Measurements from ENCODE around the gene TMEM37. TPM values are rescaled to one million over a fixed set of nuclear protein-coding genes. Genes with fewer than 3 reads are reported as not detected.

The TMEM37 gene
- polyA plus RNA-seq, 1 of the 3 experiments (the other 2 are of a cell fraction), result 0.25 TPM

DNA sequence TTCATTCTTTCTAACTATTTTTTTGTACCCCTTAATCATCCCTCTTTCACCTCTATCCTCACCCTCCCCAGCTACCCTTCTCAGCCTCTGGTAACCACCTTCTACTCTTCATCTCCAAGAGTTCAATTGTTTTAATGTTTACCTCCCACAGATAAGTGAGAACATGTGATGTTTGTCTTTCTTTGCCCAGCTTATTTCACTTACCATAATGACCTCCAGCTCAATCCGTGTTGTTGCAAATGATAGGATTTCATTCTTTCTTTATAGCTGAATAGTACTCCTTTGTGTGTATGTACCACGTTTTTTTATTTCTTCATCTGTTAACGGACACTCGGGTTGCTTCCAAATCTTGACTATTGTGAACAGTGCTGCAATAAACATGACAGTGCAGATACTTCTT is 22.1 kb upstream of the TMEM37 start (continued):
- TF ChIP-seq, protein P1, sequence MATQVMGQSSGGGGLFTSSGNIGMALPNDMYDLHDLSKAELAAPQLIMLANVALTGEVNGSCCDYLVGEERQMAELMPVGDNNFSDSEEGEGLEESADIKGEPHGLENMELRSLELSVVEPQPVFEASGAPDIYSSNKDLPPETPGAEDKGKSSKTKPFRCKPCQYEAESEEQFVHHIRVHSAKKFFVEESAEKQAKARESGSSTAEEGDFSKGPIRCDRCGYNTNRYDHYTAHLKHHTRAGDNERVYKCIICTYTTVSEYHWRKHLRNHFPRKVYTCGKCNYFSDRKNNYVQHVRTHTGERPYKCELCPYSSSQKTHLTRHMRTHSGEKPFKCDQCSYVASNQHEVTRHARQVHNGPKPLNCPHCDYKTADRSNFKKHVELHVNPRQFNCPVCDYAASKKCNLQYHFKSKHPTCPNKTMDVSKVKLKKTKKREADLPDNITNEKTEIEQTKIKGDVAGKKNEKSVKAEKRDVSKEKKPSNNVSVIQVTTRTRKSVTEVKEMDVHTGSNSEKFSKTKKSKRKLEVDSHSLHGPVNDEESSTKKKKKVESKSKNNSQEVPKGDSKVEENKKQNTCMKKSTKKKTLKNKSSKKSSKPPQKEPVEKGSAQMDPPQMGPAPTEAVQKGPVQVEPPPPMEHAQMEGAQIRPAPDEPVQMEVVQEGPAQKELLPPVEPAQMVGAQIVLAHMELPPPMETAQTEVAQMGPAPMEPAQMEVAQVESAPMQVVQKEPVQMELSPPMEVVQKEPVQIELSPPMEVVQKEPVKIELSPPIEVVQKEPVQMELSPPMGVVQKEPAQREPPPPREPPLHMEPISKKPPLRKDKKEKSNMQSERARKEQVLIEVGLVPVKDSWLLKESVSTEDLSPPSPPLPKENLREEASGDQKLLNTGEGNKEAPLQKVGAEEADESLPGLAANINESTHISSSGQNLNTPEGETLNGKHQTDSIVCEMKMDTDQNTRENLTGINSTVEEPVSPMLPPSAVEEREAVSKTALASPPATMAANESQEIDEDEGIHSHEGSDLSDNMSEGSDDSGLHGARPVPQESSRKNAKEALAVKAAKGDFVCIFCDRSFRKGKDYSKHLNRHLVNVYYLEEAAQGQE (IDR thresholded peaks at IDR 0.05; ENCODE audit: low read depth, low read length), result no peak
- no peak for TF ChIP-seq FOXJ3 (CRISPR knock-in tag; IDR thresholded peaks at IDR 0.05)
- TF ChIP-seq EP300 (IDR thresholded peaks at IDR 0.05; ENCODE audit: borderline replicate concordance in 1 of 2, low read depth in 1 of 2, low read length in 1 of 2), result no peak

DNA sequence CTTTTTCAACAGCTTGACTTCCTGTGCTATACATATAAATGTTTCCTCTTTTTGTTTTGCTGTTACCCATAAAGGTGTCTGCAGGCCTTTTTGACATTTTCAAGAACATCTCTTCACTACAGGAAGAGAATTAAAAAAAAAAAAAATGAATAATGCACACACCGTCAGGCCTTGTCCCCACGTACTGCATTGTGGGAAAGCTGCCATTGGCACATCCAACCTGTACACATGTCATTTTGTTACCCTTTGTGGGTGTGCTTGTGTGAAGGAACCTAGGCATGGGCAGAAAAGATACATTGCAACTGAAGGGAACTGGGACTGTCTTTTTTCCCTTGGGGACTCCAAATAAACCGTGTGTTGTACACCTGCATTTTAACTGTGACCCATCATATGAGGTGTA is 16.8 kb upstream of the TMEM37 start:
- Histone ChIP-seq H3K4me1 (ENCODE audit: control insufficient read depth in 1 of 2, insufficient read depth in 2 of 2, low read depth in 1 of 2, low read length in 1 of 2) (no peaks in the 10 kb centered on the region), H3K9ac (no peak overlapping the region), H3K27me3 (ENCODE audit: insufficient read depth) (no peaks in the 10 kb centered on the region; the same call in 1 of the 2 replicates), H3K27ac (ENCODE audit: low read depth in 2 of 2, low read length in 1 of 2) (no peak overlapping the region), H3K4me2 (no peak overlapping the region), H2AFZ (ENCODE audit: low read depth) (no peak overlapping the region), H3K4me3 (ENCODE audit: low read depth in 2 of 2, low read length in 1 of 2) (no peak overlapping the region), H3F3A (replicated peaks; ENCODE audit: insufficient read depth) (no peaks in the 10 kb centered on the region), H3K79me2 (ENCODE audit: insufficient read depth) (no peaks in the 10 kb centered on the region), H3K9me2 (no peaks in the 10 kb centered on the region), H3K9me3 (no peaks in the 10 kb centered on the region), H3K36me3 (replicated peaks in 1 of 2; ENCODE audit: control insufficient read depth in 1 of 2, insufficient read depth in 2 of 2, low read length in 1 of 2) (no peaks in the 10 kb centered on the region), H4K20me1 (ENCODE audit: insufficient read depth) (no peaks in the 10 kb centered on the region)
- DNase-seq, result no peak
- TF ChIP-seq NFIC (IDR thresholded peaks at IDR 0.05; ENCODE audit: borderline replicate concordance), result no peak
- no peak for TF ChIP-seq CHD2 (IDR thresholded peaks at IDR 0.05; ENCODE audit: low read length, partially characterized antibody)
- TF ChIP-seq FOSL2 (IDR thresholded peaks at IDR 0.05; ENCODE audit: borderline replicate concordance, low read depth), result no peak
- TF ChIP-seq FOXJ3 (CRISPR knock-in tag; IDR thresholded peaks at IDR 0.05), result no peak
- TF ChIP-seq JUND (IDR thresholded peaks at IDR 0.05), result no peak
- TF ChIP-seq GABPA (IDR thresholded peaks at IDR 0.05; ENCODE audit: low read depth), result no peak
- TF ChIP-seq EZH2phosphoT487 (IDR thresholded peaks at IDR 0.05; ENCODE audit: borderline replicate concordance, low read depth), result no peak
- TF ChIP-seq POLR2AphosphoS5 (IDR thresholded peaks at IDR 0.05; ENCODE audit: low read depth, low read length), result no peak
- no peak for TF ChIP-seq RXRA (IDR thresholded peaks at IDR 0.05; ENCODE audit: borderline replicate concordance, low read depth)
- no peak for TF ChIP-seq YY1 (IDR thresholded peaks at IDR 0.05; ENCODE audit: low read depth)
- TF ChIP-seq SMC3 (IDR thresholded peaks at IDR 0.05; ENCODE audit: low read depth, low read length), result no peak
- TF ChIP-seq, protein P2, sequence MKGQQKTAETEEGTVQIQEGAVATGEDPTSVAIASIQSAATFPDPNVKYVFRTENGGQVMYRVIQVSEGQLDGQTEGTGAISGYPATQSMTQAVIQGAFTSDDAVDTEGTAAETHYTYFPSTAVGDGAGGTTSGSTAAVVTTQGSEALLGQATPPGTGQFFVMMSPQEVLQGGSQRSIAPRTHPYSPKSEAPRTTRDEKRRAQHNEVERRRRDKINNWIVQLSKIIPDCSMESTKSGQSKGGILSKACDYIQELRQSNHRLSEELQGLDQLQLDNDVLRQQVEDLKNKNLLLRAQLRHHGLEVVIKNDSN (IDR thresholded peaks at IDR 0.05; ENCODE audit: borderline replicate concordance, low read depth), result no peak
- TF ChIP-seq, protein P3, sequence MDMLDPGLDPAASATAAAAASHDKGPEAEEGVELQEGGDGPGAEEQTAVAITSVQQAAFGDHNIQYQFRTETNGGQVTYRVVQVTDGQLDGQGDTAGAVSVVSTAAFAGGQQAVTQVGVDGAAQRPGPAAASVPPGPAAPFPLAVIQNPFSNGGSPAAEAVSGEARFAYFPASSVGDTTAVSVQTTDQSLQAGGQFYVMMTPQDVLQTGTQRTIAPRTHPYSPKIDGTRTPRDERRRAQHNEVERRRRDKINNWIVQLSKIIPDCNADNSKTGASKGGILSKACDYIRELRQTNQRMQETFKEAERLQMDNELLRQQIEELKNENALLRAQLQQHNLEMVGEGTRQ (IDR thresholded peaks at IDR 0.05; ENCODE audit: borderline replicate concordance, low read depth, low read length), result no peak
- TF ChIP-seq TAF1 (IDR thresholded peaks at IDR 0.05; ENCODE audit: borderline replicate concordance, low read depth, low read length), result no peak
- TF ChIP-seq NRF1 (IDR thresholded peaks at IDR 0.05; ENCODE audit: low read depth, low read length), result no peak
- TF ChIP-seq, protein P4, sequence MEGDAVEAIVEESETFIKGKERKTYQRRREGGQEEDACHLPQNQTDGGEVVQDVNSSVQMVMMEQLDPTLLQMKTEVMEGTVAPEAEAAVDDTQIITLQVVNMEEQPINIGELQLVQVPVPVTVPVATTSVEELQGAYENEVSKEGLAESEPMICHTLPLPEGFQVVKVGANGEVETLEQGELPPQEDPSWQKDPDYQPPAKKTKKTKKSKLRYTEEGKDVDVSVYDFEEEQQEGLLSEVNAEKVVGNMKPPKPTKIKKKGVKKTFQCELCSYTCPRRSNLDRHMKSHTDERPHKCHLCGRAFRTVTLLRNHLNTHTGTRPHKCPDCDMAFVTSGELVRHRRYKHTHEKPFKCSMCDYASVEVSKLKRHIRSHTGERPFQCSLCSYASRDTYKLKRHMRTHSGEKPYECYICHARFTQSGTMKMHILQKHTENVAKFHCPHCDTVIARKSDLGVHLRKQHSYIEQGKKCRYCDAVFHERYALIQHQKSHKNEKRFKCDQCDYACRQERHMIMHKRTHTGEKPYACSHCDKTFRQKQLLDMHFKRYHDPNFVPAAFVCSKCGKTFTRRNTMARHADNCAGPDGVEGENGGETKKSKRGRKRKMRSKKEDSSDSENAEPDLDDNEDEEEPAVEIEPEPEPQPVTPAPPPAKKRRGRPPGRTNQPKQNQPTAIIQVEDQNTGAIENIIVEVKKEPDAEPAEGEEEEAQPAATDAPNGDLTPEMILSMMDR (IDR thresholded peaks at IDR 0.05), result no peak
- no peak for TF ChIP-seq ELF1 (IDR thresholded peaks at IDR 0.05)
- TF ChIP-seq GATA2 (CRISPR knock-in tag; IDR thresholded peaks at IDR 0.05), result no peak
- ChIA-PET POLR2A (no interaction called here), CTCF (interaction anchor here (1.2 to 3.9 kb wide), 2 partner anchors 27 to 62 kb away, joined by 3 to 16 read pairs; no protein-coding TSS in a partner anchor)
- WGBS (ENCODE audit: low lambda C conversion rate), result 53% methylated on average over 3 of the region's 3 CpGs

Data from SK-N-SH (cell line).